ENCODE measurements around the gene CARS1. TPM values are rescaled to one million over a fixed set of nuclear protein-coding genes. Genes with fewer than 3 reads are reported as not detected.

CARS1 gene
- total and polyA plus RNA-seq, 2 of the 8 experiments (the other 6 are each of a cell fraction or from before 2014, with no cell fraction given): 44.1 to 100 TPM

DNA sequence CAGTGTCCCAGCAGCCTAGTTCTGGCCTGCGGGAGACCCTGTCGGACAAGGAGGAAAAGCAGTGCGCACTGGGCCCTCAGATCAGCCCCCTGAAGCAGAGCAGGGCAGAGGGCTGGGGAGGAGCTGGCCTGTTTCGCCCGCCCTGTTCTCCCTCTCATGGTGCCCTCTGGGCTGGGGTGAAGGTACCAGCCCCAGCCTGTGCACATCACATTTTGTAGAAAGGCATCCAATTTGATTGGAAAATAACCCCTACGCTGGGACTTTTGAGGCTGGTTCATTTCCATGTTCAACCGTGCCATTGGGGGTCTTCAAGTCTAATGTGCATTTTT is 64.3 kb downstream of the CARS1 start:
- Histone ChIP-seq H4K8ac (ENCODE audit: extremely low read depth, insufficient read depth, low read length) (peak overlapping the region; percentile 94), H2BK120ac (replicated peaks; ENCODE audit: low read depth, low read length) (no peak overlapping the region), H3K23ac (ENCODE audit: insufficient read length) (no peak overlapping the region), H2BK5ac (ENCODE audit: low read depth, low read length) (peak overlapping the region; percentile 79), H3K56ac (replicated peaks; ENCODE audit: insufficient read length, low read depth, low read length) (peak overlapping the region; percentile 87), H3K18ac (ENCODE audit: extremely low read depth, low read length) (peak overlapping the region; percentile 97), H3K4ac (replicated peaks; ENCODE audit: insufficient read length, low read depth, low read length) (peak overlapping the region; percentile 44), H4K20me1 (replicated peaks in 1 of 2; ENCODE audit: control insufficient read depth in 1 of 2, insufficient read depth in 2 of 2, low read length in 2 of 2) (peaks cover 8 to 11% of the 10 kb centered on the region in 2 experiments), H3K9me3 (ENCODE audit: insufficient read depth in 2 of 2, low read depth in 1 of 2, low read length in 1 of 2) (no peaks in the 10 kb centered on the region), H2BK15ac (ENCODE audit: low read length) (no peak overlapping the region), H2AK5ac (ENCODE audit: low read depth, low read length) (no peak overlapping the region), H3K23me2 (ENCODE audit: low read depth, low read length) (peaks cover 11% of the 10 kb centered on the region), H3K14ac (ENCODE audit: insufficient read length) (no peak overlapping the region), H2BK20ac (ENCODE audit: low read length) (no peak overlapping the region), H4K5ac (ENCODE audit: insufficient read length, low read depth, low read length) (peak overlapping the region; percentile 93), H2BK12ac (ENCODE audit: low read depth, low read length) (peak overlapping the region; percentile 53; the same call in 1 of the 2 replicates), H2AFZ (ENCODE audit: low read length) (peak overlapping the region; percentile 79), H3K27me3 (replicated peaks in 1 of 4; ENCODE audit: control insufficient read depth in 3 of 4, extremely low read depth in 1 of 4, insufficient read depth in 3 of 4, low read length in 3 of 4) (no peaks in the 10 kb centered on the region), H3K4me1 (replicated peaks in 1 of 4; ENCODE audit: control insufficient read depth in 3 of 4, insufficient read depth in 4 of 4, low read length in 3 of 4) (peaks cover 2 to 15% (median 7%) of the 10 kb centered on the region in 4 experiments), H3K27ac (ENCODE audit: low read depth, low read length) (peak overlapping the region; percentile 87), H3K79me2 (ENCODE audit: control insufficient read depth in 1 of 2, insufficient read depth in 2 of 2, low read length in 2 of 2) (peaks cover 33 to 37% of the 10 kb centered on the region in 2 experiments), H3K79me1 (ENCODE audit: low read depth, low read length) (peaks cover 3% of the 10 kb centered on the region), H3K36me3 (ENCODE audit: control insufficient read depth in 2 of 4, insufficient read depth in 4 of 4, low read length in 3 of 4) (no peaks in the 10 kb centered on the region), H3K9ac (replicated peaks in 1 of 4; ENCODE audit: extremely low read depth in 1 of 4, low read depth in 3 of 4, low read length in 3 of 4) (peak overlapping the region; percentile 79 to 93 (median 86)), H3K4me3 (ENCODE audit: extremely low read depth in 1 of 4, insufficient read depth in 2 of 4, low read depth in 3 of 4, low read length in 4 of 4) (peak overlapping the region; percentile 76 to 89 (median 86)), H3K4me2 (ENCODE audit: insufficient read depth in 1 of 2, low read depth in 2 of 2, low read length in 2 of 2) (peak overlapping the region; percentile 82 to 94), H4K91ac (replicated peaks; ENCODE audit: insufficient read length, low read length) (peak overlapping the region; percentile 98)
- TF ChIP-seq RBBP5 (IDR thresholded peaks at IDR 0.05; ENCODE audit: borderline replicate concordance, low read depth, low read length) (no peak), SP1 (IDR thresholded peaks at IDR 0.05; ENCODE audit: low read depth, low read length) (no peak), YY1 (IDR thresholded peaks at IDR 0.05; ENCODE audit: low read depth, low read length) (no peak), BCL11A (IDR thresholded peaks at IDR 0.05; ENCODE audit: low read depth in 2 of 2, low read length in 2 of 2) (no peak), POLR2AphosphoS5 (IDR thresholded peaks at IDR 0.05; ENCODE audit: low read depth, low read length) (no peak), CBX8 (IDR thresholded peaks at IDR 0.05; ENCODE audit: borderline replicate concordance, low read depth, low read length) (no peak), SIX5 (IDR thresholded peaks at IDR 0.05; ENCODE audit: low read depth, low read length) (no peak)
- TF ChIP-seq, protein P1, sequence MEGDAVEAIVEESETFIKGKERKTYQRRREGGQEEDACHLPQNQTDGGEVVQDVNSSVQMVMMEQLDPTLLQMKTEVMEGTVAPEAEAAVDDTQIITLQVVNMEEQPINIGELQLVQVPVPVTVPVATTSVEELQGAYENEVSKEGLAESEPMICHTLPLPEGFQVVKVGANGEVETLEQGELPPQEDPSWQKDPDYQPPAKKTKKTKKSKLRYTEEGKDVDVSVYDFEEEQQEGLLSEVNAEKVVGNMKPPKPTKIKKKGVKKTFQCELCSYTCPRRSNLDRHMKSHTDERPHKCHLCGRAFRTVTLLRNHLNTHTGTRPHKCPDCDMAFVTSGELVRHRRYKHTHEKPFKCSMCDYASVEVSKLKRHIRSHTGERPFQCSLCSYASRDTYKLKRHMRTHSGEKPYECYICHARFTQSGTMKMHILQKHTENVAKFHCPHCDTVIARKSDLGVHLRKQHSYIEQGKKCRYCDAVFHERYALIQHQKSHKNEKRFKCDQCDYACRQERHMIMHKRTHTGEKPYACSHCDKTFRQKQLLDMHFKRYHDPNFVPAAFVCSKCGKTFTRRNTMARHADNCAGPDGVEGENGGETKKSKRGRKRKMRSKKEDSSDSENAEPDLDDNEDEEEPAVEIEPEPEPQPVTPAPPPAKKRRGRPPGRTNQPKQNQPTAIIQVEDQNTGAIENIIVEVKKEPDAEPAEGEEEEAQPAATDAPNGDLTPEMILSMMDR (IDR thresholded peaks at IDR 0.05; ENCODE audit: control extremely low read depth in 1 of 3, insufficient read depth in 1 of 3, low read depth in 1 of 3, low read length in 3 of 3): no peak
- ChIA-PET POLR2A (ENCODE audit: partially characterized antibody) (interaction anchor here (0.6 to 4.0 kb wide), 7 partner anchors 9 to 110 kb away, joined by 3 to 28 read pairs (median 4); partner anchors contain the start of gene CARS1), CTCF (ENCODE audit: partially characterized antibody) (interaction anchor here (1.0 to 2.3 kb wide), 2 partner anchors 17 to 45 kb away, joined by 4 to 6 read pairs; no protein-coding TSS in a partner anchor)
- 42% methylated on average over 6 of the region's 7 CpGs; no CpG with 5 or more reads in 1 of the 2 experiments for WGBS, 2 experiments (ENCODE audit: extremely low coverage in 1 of 2, insufficient coverage in 1 of 2, insufficient read length in 1 of 2, insufficient replicate concordance in 2 of 2, low coverage in 1 of 2, low lambda C conversion rate in 2 of 2, missing lambda C conversion rate in 1 of 2)
- FAIRE-seq (no peak), DNase-seq (ENCODE audit: low read depth in 1 of 2, low spot score in 2 of 2) (no peak)
